Measurements from ENCODE around the gene ABCE1.

Gene ABCE1

GRCh38 chr4:145177906-145178538 is 79.9 kb downstream of the ABCE1 start:
- no peak for TF ChIP-seq CTCF (IDR thresholded peaks at IDR 0.05; ENCODE audit: insufficient read depth, low read length, poor library complexity, severe bottlenecking)
- no peak for DNase-seq (ENCODE audit: extremely low read depth, insufficient read length)
- no peaks in the 10 kb centered on the region for H3K27me3 ChIP-seq (replicated peaks; ENCODE audit: control insufficient read depth, insufficient read depth, low read length)

GRCh38 chr4:145178740-145179280 is 80.7 kb downstream of the ABCE1 start:
- Histone ChIP-seq H3K27me3 (replicated peaks; ENCODE audit: control insufficient read depth, insufficient read depth, low read length) (no peaks in the 10 kb centered on the region), H3K36me3 (ENCODE audit: control insufficient read depth, insufficient read depth, low read length) (no peaks in the 10 kb centered on the region; the same call in 1 of the 2 replicates), H3K4me3 (replicated peaks; ENCODE audit: low read depth, low read length) (peak overlapping the region; percentile 66)
- TF ChIP-seq CTCF (IDR thresholded peaks at IDR 0.05; ENCODE audit: insufficient read depth, low read length, poor library complexity, severe bottlenecking), result no peak
- DNase-seq (ENCODE audit: extremely low read depth, insufficient read length), result no peak

More at GRCh38 chr4:145177906-145178538, 79.9 kb downstream of the ABCE1 start:
- Histone ChIP-seq H3K36me3 (ENCODE audit: control insufficient read depth, insufficient read depth, low read length) (no peaks in the 10 kb centered on the region; the same call in 1 of the 2 replicates), H3K4me3 (replicated peaks; ENCODE audit: low read depth, low read length) (peak overlapping the region; percentile 66)
